ENCODE data around the gene ARHGAP35.

DNA sequence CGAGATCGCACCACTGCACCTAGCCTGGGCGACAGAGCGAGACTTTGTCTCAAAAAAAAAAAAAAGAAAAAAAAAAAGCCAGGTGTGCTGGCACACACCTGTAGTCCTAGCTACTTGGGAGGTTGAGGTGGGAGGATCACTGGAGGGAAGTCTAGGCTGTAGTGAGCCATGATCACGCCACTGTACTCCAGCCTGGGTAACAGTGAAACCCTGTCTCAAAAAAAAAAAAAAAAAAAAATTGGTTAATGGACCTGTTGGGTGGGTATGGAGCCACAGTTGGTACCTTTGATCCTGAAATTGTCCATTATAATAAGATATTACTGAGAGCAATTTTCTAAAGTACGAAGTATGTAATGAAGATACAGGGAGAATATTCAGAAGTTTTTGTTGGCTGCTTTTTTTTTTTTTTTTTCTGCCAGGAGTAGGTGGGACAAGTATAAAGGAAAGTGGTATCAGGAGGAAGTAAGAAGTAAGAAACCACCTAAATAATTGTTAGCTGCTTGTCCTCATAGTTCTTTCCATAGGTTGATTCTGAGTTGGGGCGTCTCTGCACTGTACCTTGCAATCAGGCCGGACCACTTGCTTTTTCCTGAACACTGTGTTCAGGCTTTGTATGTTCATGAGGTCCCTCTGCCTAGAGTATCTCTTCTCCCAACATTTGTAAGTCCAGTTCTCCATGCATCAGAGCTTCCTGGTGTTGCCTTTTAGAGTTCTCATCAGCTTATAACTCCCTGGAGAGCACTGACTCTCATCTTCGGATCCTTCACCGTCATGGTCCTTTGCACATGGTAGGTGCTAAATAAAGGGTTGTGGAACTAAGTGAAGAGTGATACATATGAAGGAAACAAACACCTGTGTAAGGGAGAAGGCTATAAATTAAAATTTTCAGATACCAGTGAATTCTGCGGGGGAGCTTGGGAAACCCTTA, 31.7 kb downstream of the ARHGAP35 start:
- TF ChIP-seq, protein P1, sequence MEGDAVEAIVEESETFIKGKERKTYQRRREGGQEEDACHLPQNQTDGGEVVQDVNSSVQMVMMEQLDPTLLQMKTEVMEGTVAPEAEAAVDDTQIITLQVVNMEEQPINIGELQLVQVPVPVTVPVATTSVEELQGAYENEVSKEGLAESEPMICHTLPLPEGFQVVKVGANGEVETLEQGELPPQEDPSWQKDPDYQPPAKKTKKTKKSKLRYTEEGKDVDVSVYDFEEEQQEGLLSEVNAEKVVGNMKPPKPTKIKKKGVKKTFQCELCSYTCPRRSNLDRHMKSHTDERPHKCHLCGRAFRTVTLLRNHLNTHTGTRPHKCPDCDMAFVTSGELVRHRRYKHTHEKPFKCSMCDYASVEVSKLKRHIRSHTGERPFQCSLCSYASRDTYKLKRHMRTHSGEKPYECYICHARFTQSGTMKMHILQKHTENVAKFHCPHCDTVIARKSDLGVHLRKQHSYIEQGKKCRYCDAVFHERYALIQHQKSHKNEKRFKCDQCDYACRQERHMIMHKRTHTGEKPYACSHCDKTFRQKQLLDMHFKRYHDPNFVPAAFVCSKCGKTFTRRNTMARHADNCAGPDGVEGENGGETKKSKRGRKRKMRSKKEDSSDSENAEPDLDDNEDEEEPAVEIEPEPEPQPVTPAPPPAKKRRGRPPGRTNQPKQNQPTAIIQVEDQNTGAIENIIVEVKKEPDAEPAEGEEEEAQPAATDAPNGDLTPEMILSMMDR (IDR thresholded peaks at IDR 0.05): no peak
- TF ChIP-seq TCF7L2 (IDR thresholded peaks at IDR 0.05; ENCODE audit: low read depth, low read length): no peak
